Activated T-helper 2 cell treated with anti-CD3 and anti-CD28 coated beads, Interferon-gamma antibody, Interleukin-2, Interleukin-4, amounts not matched to agents 10 μg/mL and 5 μg/mL and 100 μg/mL, durations not matched to agents 14 hours and 24 hours and 36 hours (primary cell): ENCODE measurements around the gene GMCL1. TPM values are rescaled to one million over a fixed set of nuclear protein-coding genes. Genes with fewer than 3 reads are reported as not detected.

Experiments used
- DNase-seq: peaks from one replicate; pipeline ENCODE4 v3.0.0; 2021; ENCODE audit warnings: low spot score
- H3K27ac Mint-ChIP-seq: one replicate; pipeline ENCODE4 v1.8.0; 2021; ENCODE audit warnings: mixed read lengths
- H3K27me3 Mint-ChIP-seq: one replicate; pipeline ENCODE4 v1.8.0; 2021; ENCODE audit warnings: low read depth, mixed read lengths
- H3K36me3 Mint-ChIP-seq: one replicate; pipeline ENCODE4 v1.8.0; 2021; ENCODE audit warnings: low read depth, mixed read lengths
- H3K4me1 Mint-ChIP-seq: one replicate; pipeline ENCODE4 v1.8.0; 2021; ENCODE audit warnings: low read depth, mixed read lengths
- H3K4me3 Mint-ChIP-seq: one replicate; pipeline ENCODE4 v1.8.0; 2021; ENCODE audit warnings: low read depth, mild to moderate bottlenecking, moderate library complexity, mixed read lengths
- H3K9me3 Mint-ChIP-seq: one replicate; pipeline ENCODE4 v1.8.0; 2021; ENCODE audit warnings: mixed read lengths
- intact Hi-C: fragments of 100-400 bp; cut with micrococcal nuclease; formaldehyde crosslinking; loops from one replicate; pipeline ENCODE4 v1.15.1; 2023
- total RNA-seq: library from RNA; stranded (reverse); gene quantifications from 2 replicates; pipeline ENCODE4 v1.2.3, GENCODE V29; 2022

GMCL1 gene
- 29.2 and 29.3 TPM in 2 replicates for total RNA-seq

- no peaks in the 10 kb centered on the region for H3K27me3 Mint-ChIP-seq
- H3K36me3 Mint-ChIP-seq: peaks cover 38% of the 10 kb centered on the region
- peaks cover 42% of the 10 kb centered on the region for H3K4me1 Mint-ChIP-seq
- no peaks in the 10 kb centered on the region for H3K9me3 Mint-ChIP-seq
- peak within 1 kb of the TSS; percentile 84 for H3K4me3 Mint-ChIP-seq
- peak; percentile 99 for DNase-seq
- peak within 1 kb of the TSS; percentile 93 for H3K27ac Mint-ChIP-seq
- intact Hi-C loops: loop anchor here (1.0 to 5.0 kb wide), 4 partner anchors 55 to 392 kb away; partner anchors contain the start of gene NFU1
Observed at GRCh38 chr2:69829256-69830044, at the start of gene GMCL1. TSS of gene GMCL1 (plus strand) at chr2:69829660. CDS start at chr2:69829893, 233 bp downstream.

GRCh38 chr2:69780921-69781320 is 48.5 kb upstream of the GMCL1 start:
- peaks cover 14% of the 10 kb centered on the region for H3K4me1 Mint-ChIP-seq
- intact Hi-C loops: no loop called here
- DNase-seq: no peak
- H3K36me3 Mint-ChIP-seq: peaks cover 36% of the 10 kb centered on the region
- no peak overlapping the region for H3K4me3 Mint-ChIP-seq
- no peak overlapping the region for H3K27ac Mint-ChIP-seq
- peaks cover 9% of the 10 kb centered on the region for H3K9me3 Mint-ChIP-seq
- no peaks in the 10 kb centered on the region for H3K27me3 Mint-ChIP-seq

GRCh38 chr2:69781321-69782248 is 47.9 kb upstream of the GMCL1 start:
- H3K27me3 Mint-ChIP-seq: no peaks in the 10 kb centered on the region
- H3K4me1 Mint-ChIP-seq: peaks cover 16% of the 10 kb centered on the region
- intact Hi-C loops: no loop called here
- peaks cover 5% of the 10 kb centered on the region for H3K9me3 Mint-ChIP-seq
- no peak overlapping the region for H3K27ac Mint-ChIP-seq
- H3K4me3 Mint-ChIP-seq: no peak overlapping the region
- DNase-seq: no peak
- peaks cover 30% of the 10 kb centered on the region for H3K36me3 Mint-ChIP-seq

GRCh38 chr2:69784228-69784627 is 45.2 kb upstream of the GMCL1 start:
- Mint-ChIP-seq H3K4me3 (no peak overlapping the region), H3K4me1 (peaks cover 21% of the 10 kb centered on the region), H3K9me3 (no peaks in the 10 kb centered on the region), H3K27me3 (no peaks in the 10 kb centered on the region), H3K27ac (no peak overlapping the region), H3K36me3 (peaks cover 31% of the 10 kb centered on the region)
- no peak for DNase-seq
- intact Hi-C loops: no loop called here

- Mint-ChIP-seq H3K9me3 (no peaks in the 10 kb centered on the region), H3K27me3 (no peaks in the 10 kb centered on the region), H3K4me1 (peaks cover 24% of the 10 kb centered on the region), H3K27ac (no peak overlapping the region), H3K36me3 (peaks cover 39% of the 10 kb centered on the region), H3K4me3 (no peak overlapping the region)
- intact Hi-C loops: no loop called here
- DNase-seq: no peak
Observed at GRCh38 chr2:69785358-69785757, 44.1 kb upstream of the GMCL1 start.

- intact Hi-C loops: no loop called here
- peaks cover 21% of the 10 kb centered on the region for H3K4me1 Mint-ChIP-seq
Observed at GRCh38 chr2:69786052-69786560, 43.4 kb upstream of the GMCL1 start.

GRCh38 chr2:69789175-69789721 is 40.2 kb upstream of the GMCL1 start:
- H3K4me1 Mint-ChIP-seq: peaks cover 18% of the 10 kb centered on the region
- peaks cover 33% of the 10 kb centered on the region for H3K36me3 Mint-ChIP-seq
- peak overlapping the region; percentile 56 for H3K27ac Mint-ChIP-seq
- intact Hi-C loops: no loop called here
- no peak for DNase-seq
- H3K4me3 Mint-ChIP-seq: no peak overlapping the region
- no peaks in the 10 kb centered on the region for H3K27me3 Mint-ChIP-seq
- H3K9me3 Mint-ChIP-seq: no peaks in the 10 kb centered on the region

More at GRCh38 chr2:69786052-69786560, 43.4 kb upstream of the GMCL1 start:
- Mint-ChIP-seq H3K9me3 (no peaks in the 10 kb centered on the region), H3K36me3 (peaks cover 39% of the 10 kb centered on the region), H3K27ac (no peak overlapping the region), H3K4me3 (no peak overlapping the region), H3K27me3 (no peaks in the 10 kb centered on the region)
- no peak for DNase-seq

GRCh38 chr2:69789772-69790600 is 39.5 kb upstream of the GMCL1 start:
- intact Hi-C loops: no loop called here
- no peak for DNase-seq
- Mint-ChIP-seq H3K36me3 (peaks cover 31% of the 10 kb centered on the region), H3K9me3 (no peaks in the 10 kb centered on the region), H3K27ac (no peak overlapping the region), H3K4me1 (peaks cover 18% of the 10 kb centered on the region), H3K27me3 (no peaks in the 10 kb centered on the region), H3K4me3 (no peak overlapping the region)

- intact Hi-C loops: no loop called here
- Mint-ChIP-seq H3K36me3 (peaks cover 31% of the 10 kb centered on the region), H3K4me1 (peaks cover 18% of the 10 kb centered on the region)
Observed at GRCh38 chr2:69790601-69790959, 38.9 kb upstream of the GMCL1 start.

GRCh38 chr2:69791045-69791444 is 38.4 kb upstream of the GMCL1 start:
- H3K27me3 Mint-ChIP-seq: no peaks in the 10 kb centered on the region
- intact Hi-C loops: no loop called here

More at GRCh38 chr2:69790601-69790959, 38.9 kb upstream of the GMCL1 start:
- Mint-ChIP-seq H3K4me3 (no peak overlapping the region), H3K27ac (no peak overlapping the region), H3K27me3 (no peaks in the 10 kb centered on the region), H3K9me3 (no peaks in the 10 kb centered on the region)
- DNase-seq: no peak

GRCh38 chr2:69796174-69796573 is 33.3 kb upstream of the GMCL1 start:
- intact Hi-C loops: no loop called here

More at GRCh38 chr2:69791045-69791444, 38.4 kb upstream of the GMCL1 start:
- Mint-ChIP-seq H3K4me1 (peaks cover 18% of the 10 kb centered on the region), H3K27ac (no peak overlapping the region), H3K4me3 (no peak overlapping the region), H3K9me3 (no peaks in the 10 kb centered on the region), H3K36me3 (peaks cover 28% of the 10 kb centered on the region)
- no peak for DNase-seq

GRCh38 chr2:69797235-69797634 is 32.2 kb upstream of the GMCL1 start:
- H3K4me1 Mint-ChIP-seq: peaks cover 15% of the 10 kb centered on the region
- H3K36me3 Mint-ChIP-seq: peaks cover 10% of the 10 kb centered on the region
- no peak overlapping the region for H3K4me3 Mint-ChIP-seq
- no peaks in the 10 kb centered on the region for H3K27me3 Mint-ChIP-seq
- intact Hi-C loops: no loop called here
- H3K9me3 Mint-ChIP-seq: no peaks in the 10 kb centered on the region
- H3K27ac Mint-ChIP-seq: no peak overlapping the region
- DNase-seq: no peak

More at GRCh38 chr2:69796174-69796573, 33.3 kb upstream of the GMCL1 start:
- Mint-ChIP-seq H3K27ac (no peak overlapping the region), H3K4me3 (no peak overlapping the region), H3K36me3 (peaks cover 3% of the 10 kb centered on the region), H3K27me3 (no peaks in the 10 kb centered on the region), H3K4me1 (peaks cover 14% of the 10 kb centered on the region), H3K9me3 (no peaks in the 10 kb centered on the region)
- no peak for DNase-seq
